C4-2B (cell line): ENCODE results near the gene PPM1L.

Experiments
- H3K27ac ChIP-seq: fragments of 450-650 bp; 2 replicates; pipeline ENCODE4 v1.5.1; 2017
- ZFX ChIP-seq: fragments of 450-650 bp; IDR thresholded peaks from 2 replicates; pipeline ENCODE4 v1.6.1; 2017
- TF ChIP-seq, protein P1 (sequence below): fragments of 450-650 bp; conservative IDR thresholded peaks from 2 replicates; pipeline ENCODE4 v1.5.1; 2017; ENCODE audit warnings: mild to moderate bottlenecking

PPM1L gene

DNA sequence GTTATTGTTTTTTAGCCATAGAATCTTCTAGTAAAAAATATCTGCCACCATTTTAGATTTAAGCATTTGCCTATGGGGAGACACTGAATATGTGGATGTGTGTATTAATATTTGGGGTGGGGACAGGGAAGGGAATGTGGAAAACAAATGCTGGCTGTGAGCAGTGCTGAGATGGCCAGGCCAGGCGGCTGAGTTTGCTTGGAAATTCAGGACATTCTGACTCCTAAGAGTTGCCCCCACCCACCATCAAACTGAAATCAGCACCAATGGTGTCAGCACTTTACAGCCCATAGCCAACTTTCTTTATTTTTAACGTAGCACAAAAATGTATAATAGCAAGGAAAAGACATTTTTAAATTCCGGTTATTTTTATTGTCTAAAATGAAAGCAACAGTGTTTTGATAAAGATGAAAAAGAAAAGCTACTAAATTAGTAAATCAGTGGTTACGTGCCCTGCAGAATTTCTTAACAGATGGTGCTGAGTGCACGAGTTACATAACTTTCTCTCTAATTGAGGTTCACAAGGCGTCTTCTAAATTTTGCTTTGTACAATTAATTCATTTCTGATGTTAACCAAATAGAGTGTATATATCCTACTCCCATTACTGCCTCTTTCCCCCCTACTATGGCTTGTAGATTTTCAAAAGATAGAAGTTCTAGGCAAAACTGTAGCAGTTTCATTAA lies 315.1 kb downstream of the PPM1L start:
- H3K27ac ChIP-seq: no peak overlapping the region
- TF ChIP-seq, protein P1, sequence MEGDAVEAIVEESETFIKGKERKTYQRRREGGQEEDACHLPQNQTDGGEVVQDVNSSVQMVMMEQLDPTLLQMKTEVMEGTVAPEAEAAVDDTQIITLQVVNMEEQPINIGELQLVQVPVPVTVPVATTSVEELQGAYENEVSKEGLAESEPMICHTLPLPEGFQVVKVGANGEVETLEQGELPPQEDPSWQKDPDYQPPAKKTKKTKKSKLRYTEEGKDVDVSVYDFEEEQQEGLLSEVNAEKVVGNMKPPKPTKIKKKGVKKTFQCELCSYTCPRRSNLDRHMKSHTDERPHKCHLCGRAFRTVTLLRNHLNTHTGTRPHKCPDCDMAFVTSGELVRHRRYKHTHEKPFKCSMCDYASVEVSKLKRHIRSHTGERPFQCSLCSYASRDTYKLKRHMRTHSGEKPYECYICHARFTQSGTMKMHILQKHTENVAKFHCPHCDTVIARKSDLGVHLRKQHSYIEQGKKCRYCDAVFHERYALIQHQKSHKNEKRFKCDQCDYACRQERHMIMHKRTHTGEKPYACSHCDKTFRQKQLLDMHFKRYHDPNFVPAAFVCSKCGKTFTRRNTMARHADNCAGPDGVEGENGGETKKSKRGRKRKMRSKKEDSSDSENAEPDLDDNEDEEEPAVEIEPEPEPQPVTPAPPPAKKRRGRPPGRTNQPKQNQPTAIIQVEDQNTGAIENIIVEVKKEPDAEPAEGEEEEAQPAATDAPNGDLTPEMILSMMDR: no peak
- no peak for TF ChIP-seq ZFX

DNA sequence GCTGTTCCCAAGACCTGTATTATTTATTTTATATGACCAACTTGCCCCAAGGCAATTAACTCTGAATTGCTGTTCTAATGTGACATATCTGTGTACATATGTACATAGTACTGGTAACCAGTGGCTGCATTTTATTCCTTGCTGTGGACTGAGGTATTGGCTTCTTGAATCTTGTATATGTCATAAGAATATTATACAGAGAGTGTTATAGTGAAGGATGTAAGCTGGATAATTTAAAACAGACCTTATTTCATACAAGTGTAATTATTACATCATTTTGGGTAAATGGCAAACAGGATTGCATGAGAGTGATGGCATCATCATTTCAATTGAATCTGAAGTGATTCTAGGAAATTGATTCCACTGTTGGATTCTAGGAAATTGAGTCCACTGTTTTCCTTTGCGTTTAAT lies 316.2 kb downstream of the PPM1L start:
- TF ChIP-seq ZFX: no peak
- TF ChIP-seq, protein P1: no peak
- no peak overlapping the region for H3K27ac ChIP-seq

DNA sequence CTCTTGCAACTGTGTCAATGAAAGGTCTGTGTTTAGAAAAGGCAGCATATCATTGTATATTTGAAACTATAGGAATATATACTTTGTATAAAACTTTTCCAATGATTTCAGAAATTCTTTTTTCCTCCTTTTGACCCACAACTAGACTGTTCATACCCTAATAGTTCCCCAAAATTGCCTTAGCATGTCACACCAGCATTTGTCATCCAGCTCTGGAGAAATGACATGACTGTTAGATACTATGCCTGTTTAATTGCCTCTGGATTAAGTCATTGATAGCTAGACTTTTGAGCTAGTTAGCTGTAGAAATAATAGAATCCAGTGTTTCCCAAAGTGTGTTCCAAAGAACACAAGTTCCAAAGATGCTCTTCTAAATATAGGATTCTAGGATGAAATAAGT lies 316.7 kb downstream of the PPM1L start:
- TF ChIP-seq, protein P1: no peak
- TF ChIP-seq ZFX: no peak
- no peak overlapping the region for H3K27ac ChIP-seq

DNA sequence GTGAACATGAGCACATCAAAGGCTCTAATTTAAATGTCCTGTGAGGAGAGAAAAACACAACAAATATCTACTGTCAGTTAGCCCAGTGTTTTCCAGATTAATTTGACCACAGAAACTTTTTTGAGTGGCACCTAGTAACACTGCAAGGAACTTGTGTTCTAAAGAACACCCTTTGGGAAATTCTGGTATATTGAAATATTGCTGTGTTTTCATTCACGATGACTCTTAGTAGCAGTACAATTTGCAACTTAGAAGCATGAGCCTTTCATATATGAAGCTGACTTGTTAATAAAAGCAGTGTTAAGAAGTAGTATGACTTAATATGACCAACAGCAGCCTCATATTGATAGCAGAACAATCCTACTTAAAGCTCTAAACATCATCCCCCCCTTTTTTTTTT lies 317.1 kb downstream of the PPM1L start:
- no peak overlapping the region for H3K27ac ChIP-seq
- TF ChIP-seq, protein P1: no peak
- no peak for TF ChIP-seq ZFX

DNA sequence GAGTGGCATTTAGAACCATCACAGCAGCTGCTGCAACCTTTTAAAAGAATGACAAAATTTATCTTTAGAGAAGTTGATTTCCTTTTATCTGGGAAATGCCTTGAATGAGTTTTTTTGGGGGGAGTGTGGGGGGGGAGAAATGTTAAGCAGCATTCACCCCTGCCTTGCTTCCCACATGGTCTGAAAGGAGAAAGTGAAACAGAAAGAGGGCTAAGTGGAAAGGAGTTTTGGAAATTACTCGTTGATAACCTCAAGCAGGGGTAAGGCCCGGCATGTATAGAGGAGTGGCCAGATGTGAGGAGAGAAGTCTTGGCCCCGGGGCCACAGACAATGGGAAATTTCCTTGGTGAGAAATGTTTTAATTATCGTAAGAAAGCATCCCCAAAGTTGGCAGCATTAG lies 325.6 kb downstream of the PPM1L start:
- TF ChIP-seq, protein P1: no peak
- no peak for TF ChIP-seq ZFX
- H3K27ac ChIP-seq: no peak overlapping the region; the same call in 1 of the 2 replicates

DNA sequence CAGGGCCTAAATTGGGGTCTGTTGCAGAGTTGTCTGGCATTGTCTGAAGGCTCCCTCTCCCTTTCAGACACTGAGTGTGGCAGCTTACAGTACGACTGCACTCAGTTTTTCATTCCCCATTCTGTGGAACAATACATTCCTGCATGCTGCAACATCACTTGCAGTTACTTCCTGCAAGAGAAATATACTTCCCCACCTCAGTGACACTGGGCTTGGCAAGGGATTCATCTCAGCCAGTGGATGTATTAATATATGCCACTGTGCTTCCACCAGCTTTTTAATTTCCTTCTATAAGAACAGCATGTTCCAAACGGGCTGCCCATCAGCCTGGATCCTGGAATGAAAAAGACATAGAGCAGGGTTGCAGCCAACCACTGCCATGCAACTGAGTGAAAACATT lies 326.0 kb downstream of the PPM1L start:
- no peak overlapping the region; the same call in 1 of the 2 replicates for H3K27ac ChIP-seq
- TF ChIP-seq ZFX: no peak
- TF ChIP-seq, protein P1: no peak

DNA sequence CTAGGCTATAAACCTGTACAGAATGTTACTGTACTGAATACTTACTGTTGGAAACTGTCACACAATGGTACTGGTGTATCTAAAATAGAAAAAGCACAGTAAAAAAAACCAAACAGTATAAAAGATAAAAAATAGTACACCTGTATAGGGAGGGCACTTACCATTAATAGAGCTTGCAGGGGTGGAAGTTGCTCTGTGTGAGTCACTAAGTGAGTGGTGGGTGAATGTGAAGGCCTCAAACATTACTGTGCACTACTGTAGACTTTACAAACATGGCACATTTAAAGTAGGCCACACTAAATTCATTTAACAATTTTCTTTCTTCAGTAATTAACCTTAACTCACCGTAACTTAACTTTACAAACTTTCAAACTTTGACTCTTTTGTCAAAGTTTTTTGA lies 327.1 kb downstream of the PPM1L start:
- no peak overlapping the region for H3K27ac ChIP-seq
- no peak for TF ChIP-seq ZFX
- TF ChIP-seq, protein P1: no peak
